ENCODE results near the gene RAB10. TPM values are rescaled to one million over a fixed set of nuclear protein-coding genes. Genes with fewer than 3 reads are reported as not detected.

Gene RAB10
- total and polyA plus RNA-seq, 4 donors = 37.6 to 149 (median 85.2) TPM

DNA sequence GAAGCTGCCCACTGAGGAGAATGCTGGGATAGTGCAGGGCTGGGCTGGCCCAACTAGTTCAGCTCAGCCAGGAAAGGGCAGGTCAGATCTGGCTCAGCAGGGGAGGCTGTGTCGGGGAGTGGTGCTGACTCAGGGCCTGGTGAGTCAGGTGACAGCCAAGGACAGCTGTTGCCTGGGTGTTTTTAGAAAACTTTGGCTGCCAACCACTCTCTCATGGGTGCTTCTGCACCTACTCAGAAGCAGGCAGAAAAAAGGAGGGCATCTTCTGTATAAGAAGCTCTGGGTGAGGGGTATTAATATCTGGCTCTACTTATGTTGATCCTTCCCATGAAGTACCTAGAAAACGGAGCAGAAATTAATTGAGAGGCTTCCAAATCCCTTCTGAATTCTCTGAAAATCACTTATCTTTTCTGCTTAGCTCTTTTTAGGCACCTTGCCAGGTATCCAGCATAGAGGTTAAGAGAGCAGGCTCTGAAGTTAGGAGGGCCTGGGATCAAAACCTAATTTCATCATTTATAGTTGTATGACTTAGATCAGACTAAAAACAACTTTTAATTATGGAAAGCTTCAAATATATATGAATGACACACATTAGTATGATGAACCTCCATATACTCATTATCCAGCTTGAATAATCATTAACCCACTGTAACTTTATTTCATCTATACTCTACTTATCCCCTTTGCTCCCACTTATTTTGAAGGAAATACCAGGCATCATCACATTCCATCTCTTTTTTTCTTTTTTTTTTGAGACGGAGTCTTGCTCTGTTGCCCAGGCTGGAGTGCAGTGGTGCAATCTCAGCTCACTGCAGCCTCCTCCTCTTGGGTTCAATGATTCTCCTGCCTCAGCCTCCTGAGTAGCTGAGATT lies 15.5 kb upstream of the RAB10 start:
- Histone ChIP-seq H3K27ac (ENCODE audit: low read depth in 1 of 2, low read length in 1 of 2) (peak overlapping the region in 1 of 2 donors; percentile 8), H3K9ac (ENCODE audit: insufficient read depth in 1 of 2, low read length in 2 of 2) (no peak overlapping the region), H3K4me1 (ENCODE audit: control insufficient read depth in 5 of 5, insufficient read depth in 5 of 5, low read length in 5 of 5) (peaks cover 0 to 7% (median 4%) of the 10 kb centered on the region in 5 donors), H3K36me3 (ENCODE audit: control insufficient read depth in 4 of 4, insufficient read depth in 4 of 4, low read length in 4 of 4) (no peaks in the 10 kb centered on the region), H3K9me3 (ENCODE audit: control insufficient read depth in 4 of 4, insufficient read depth in 3 of 4, low read length in 3 of 4) (no peaks in the 10 kb centered on the region), H3K4me3 (no peak overlapping the region), H3K27me3 (ENCODE audit: control insufficient read depth in 3 of 3, insufficient read depth in 3 of 3, low read length in 2 of 3) (no peaks in the 10 kb centered on the region)
- TF ChIP-seq, protein P1, sequence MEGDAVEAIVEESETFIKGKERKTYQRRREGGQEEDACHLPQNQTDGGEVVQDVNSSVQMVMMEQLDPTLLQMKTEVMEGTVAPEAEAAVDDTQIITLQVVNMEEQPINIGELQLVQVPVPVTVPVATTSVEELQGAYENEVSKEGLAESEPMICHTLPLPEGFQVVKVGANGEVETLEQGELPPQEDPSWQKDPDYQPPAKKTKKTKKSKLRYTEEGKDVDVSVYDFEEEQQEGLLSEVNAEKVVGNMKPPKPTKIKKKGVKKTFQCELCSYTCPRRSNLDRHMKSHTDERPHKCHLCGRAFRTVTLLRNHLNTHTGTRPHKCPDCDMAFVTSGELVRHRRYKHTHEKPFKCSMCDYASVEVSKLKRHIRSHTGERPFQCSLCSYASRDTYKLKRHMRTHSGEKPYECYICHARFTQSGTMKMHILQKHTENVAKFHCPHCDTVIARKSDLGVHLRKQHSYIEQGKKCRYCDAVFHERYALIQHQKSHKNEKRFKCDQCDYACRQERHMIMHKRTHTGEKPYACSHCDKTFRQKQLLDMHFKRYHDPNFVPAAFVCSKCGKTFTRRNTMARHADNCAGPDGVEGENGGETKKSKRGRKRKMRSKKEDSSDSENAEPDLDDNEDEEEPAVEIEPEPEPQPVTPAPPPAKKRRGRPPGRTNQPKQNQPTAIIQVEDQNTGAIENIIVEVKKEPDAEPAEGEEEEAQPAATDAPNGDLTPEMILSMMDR (IDR thresholded peaks at IDR 0.05; ENCODE audit: control extremely low read depth, extremely low read depth) = no peak
- DNase-seq (peak in 2 of 3 donors; percentile 27 to 55), ATAC-seq (ENCODE audit: insufficient read depth, low FRiP score) (peak; percentile 96)
- WGBS, 2 donors = 42 to 49% methylated on average over 3 of the region's 3 CpGs

DNA sequence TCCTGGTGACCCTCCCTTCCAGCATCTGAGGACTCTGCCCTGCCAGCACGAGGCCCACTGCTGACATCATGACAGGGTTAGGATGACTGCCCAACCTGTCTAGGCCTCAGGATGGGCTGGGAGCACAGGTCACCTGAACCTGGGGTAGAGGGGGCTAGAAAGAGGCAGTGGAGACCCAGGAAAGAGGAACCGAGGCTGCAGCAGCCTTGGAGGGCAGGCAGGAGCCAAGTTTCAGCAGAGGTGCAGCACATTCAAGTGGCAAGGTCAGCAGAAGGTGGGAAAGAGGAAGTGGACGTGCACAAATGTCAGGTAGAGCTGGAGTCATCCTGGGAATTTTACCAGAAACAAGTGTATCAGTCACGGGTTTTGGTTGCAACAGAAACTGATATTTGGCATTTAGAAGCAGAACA lies 13.6 kb upstream of the RAB10 start:
- 58 to 69% methylated on average over 4 of the region's 4 CpGs for WGBS, 2 donors
- Histone ChIP-seq H3K36me3 (ENCODE audit: control insufficient read depth in 4 of 4, insufficient read depth in 4 of 4, low read length in 4 of 4) (no peaks in the 10 kb centered on the region), H3K9me3 (ENCODE audit: control insufficient read depth in 4 of 4, insufficient read depth in 3 of 4, low read length in 3 of 4) (peaks cover 0 to 3% (median 0%) of the 10 kb centered on the region in 4 donors), H3K4me1 (ENCODE audit: control insufficient read depth in 5 of 5, insufficient read depth in 5 of 5, low read length in 5 of 5) (peaks cover 0 to 7% (median 4%) of the 10 kb centered on the region in 5 donors), H3K4me3 (no peak overlapping the region), H3K27ac (ENCODE audit: low read depth in 1 of 2, low read length in 1 of 2) (no peak overlapping the region), H3K27me3 (ENCODE audit: control insufficient read depth in 3 of 3, insufficient read depth in 3 of 3, low read length in 2 of 3) (no peaks in the 10 kb centered on the region), H3K9ac (ENCODE audit: insufficient read depth in 1 of 2, low read length in 2 of 2) (no peak overlapping the region)
- ATAC-seq (ENCODE audit: insufficient read depth, low FRiP score) = no peak
- TF ChIP-seq, protein P1 (IDR thresholded peaks at IDR 0.05; ENCODE audit: control extremely low read depth, extremely low read depth) = no peak
- DNase-seq = no peak

DNA sequence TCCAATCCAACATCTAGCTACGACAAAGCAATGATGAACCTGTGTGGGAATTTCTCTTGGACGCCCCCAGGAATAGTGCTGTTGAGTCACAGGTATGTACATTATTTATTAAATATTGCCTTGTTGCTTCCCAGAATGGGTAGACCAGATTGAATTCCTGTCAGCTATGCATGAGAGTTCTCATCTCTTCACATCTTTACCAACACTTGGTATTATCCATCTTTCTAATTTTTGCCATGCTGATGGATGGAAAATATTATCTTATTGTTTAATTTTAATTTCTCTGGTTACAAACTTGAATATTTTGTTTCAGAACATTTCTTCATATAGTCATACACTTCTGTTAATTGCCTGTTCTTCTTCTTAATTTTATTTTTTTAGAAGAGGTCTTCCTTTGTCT lies 9.6 kb upstream of the RAB10 start:
- no peaks in the 10 kb centered on the region for H3K27me3 ChIP-seq (ENCODE audit: control insufficient read depth in 3 of 3, insufficient read depth in 3 of 3, low read length in 2 of 3)
- no peaks in the 10 kb centered on the region for H3K4me1 ChIP-seq (ENCODE audit: control insufficient read depth in 5 of 5, insufficient read depth in 5 of 5, low read length in 5 of 5)
- ATAC-seq (ENCODE audit: insufficient read depth, low FRiP score) = no peak
- no peak overlapping the region for H3K27ac ChIP-seq (ENCODE audit: low read depth in 1 of 2, low read length in 1 of 2)
- TF ChIP-seq, protein P1 (IDR thresholded peaks at IDR 0.05; ENCODE audit: control extremely low read depth, extremely low read depth) = no peak
- H3K9ac ChIP-seq (ENCODE audit: insufficient read depth in 1 of 2, low read length in 2 of 2) = no peak overlapping the region
- H3K36me3 ChIP-seq (ENCODE audit: control insufficient read depth in 4 of 4, insufficient read depth in 4 of 4, low read length in 4 of 4) = no peaks in the 10 kb centered on the region
- H3K4me3 ChIP-seq = no peak overlapping the region
- H3K9me3 ChIP-seq (ENCODE audit: control insufficient read depth in 4 of 4, insufficient read depth in 3 of 4, low read length in 3 of 4) = peaks cover 0 to 3% (median 0%) of the 10 kb centered on the region in 4 donors
- 95 to 97% methylated on average over 2 of the region's 2 CpGs for WGBS, 2 donors
- DNase-seq = no peak
